HG02571 (cell line): ENCODE data around the gene RAC2.

Experiments used
- ATAC-seq: cut with Tn5 transposase; IDR thresholded peaks from one replicate; pipeline ENCODE4 v1.9.1; 2021; ENCODE audit warnings: mild to moderate bottlenecking, moderate library complexity; ENCODE audit not compliant: unreplicated experiment

Gene RAC2

GRCh38 chr22:37224757-37225420, 19.2 kb downstream of the RAC2 start:
- ATAC-seq: no peak

GRCh38 chr22:37223965-37224551, 20.0 kb downstream of the RAC2 start:
- no peak for ATAC-seq

- no peak for ATAC-seq
Measured at GRCh38 chr22:37222440-37222971, 21.6 kb downstream of the RAC2 start.

- ATAC-seq: no peak
Measured at GRCh38 chr22:37221424-37222333, 22.4 kb downstream of the RAC2 start.

GRCh38 chr22:37220543-37220981, 23.5 kb downstream of the RAC2 start:
- no peak for ATAC-seq

- no peak for ATAC-seq
Measured at GRCh38 chr22:37219533-37219932, 24.5 kb downstream of the RAC2 start.

- peak; percentile 80 for ATAC-seq
Measured at GRCh38 chr22:37218771-37219411, 25.2 kb downstream of the RAC2 start.

GRCh38 chr22:37218399-37218770, 25.7 kb downstream of the RAC2 start:
- no peak for ATAC-seq

- ATAC-seq: no peak
Measured at GRCh38 chr22:37215890-37216289, 28.2 kb downstream of the RAC2 start.

GRCh38 chr22:37214731-37215030, 29.4 kb downstream of the RAC2 start:
- no peak for ATAC-seq

GRCh38 chr22:37213941-37214730, 29.9 kb downstream of the RAC2 start:
- no peak for ATAC-seq

GRCh38 chr22:37213218-37213855, 30.7 kb downstream of the RAC2 start:
- no peak for ATAC-seq

GRCh38 chr22:37212174-37212906, 31.7 kb downstream of the RAC2 start, which contains the start of gene SSTR3:
TSS of gene SSTR3 (minus strand) at chr22:37212477. CDS start at chr22:37207803, 4,674 bp downstream.
- ATAC-seq: no peak

- ATAC-seq: no peak
Measured at GRCh38 chr22:37211866-37212173, 32.2 kb downstream of the RAC2 start.

- ATAC-seq: no peak
Measured at GRCh38 chr22:37211075-37211865, 32.8 kb downstream of the RAC2 start.

- no peak for ATAC-seq
Measured at GRCh38 chr22:37210041-37210803, 33.8 kb downstream of the RAC2 start.

- no peak for ATAC-seq
Measured at GRCh38 chr22:37209140-37209845, 34.8 kb downstream of the RAC2 start.
